Liver (tissue), 9 donors: ENCODE data around the gene HNF4A. TPM values are rescaled to one million over a fixed set of nuclear protein-coding genes. Genes with fewer than 3 reads are reported as not detected.

Source experiments
- DNase-seq: peaks from one replicate; pipeline ENCODE4 v3.0.0-alpha.2; 2017; ENCODE audit warnings: low spot score
- H3K27ac ChIP-seq, 2 donors: one replicate each; pipeline ENCODE4 v1.7.0; 2013; ENCODE audit warnings: inconsistent platforms in 2 of 2, low read length in 2 of 2, control low read depth in 1 of 2, low read depth in 1 of 2, mild to moderate bottlenecking in 1 of 2
- H3K27me3 ChIP-seq, 4 donors: one replicate each; pipeline versions ENCODE4 v1.6.1 to v1.7.0; 2013; ENCODE audit warnings: low read length in 3 of 4, inconsistent platforms in 1 of 4, mild to moderate bottlenecking in 1 of 4, moderate library complexity in 1 of 4; ENCODE audit not compliant: control insufficient read depth in 4 of 4, insufficient read depth in 4 of 4
- H3K36me3 ChIP-seq, 4 donors: one replicate each; pipeline versions ENCODE4 v1.6.1 to v1.7.0; 2013; ENCODE audit warnings: low read length in 3 of 4, mild to moderate bottlenecking in 3 of 4, low read depth in 1 of 4, moderate library complexity in 1 of 4; ENCODE audit not compliant: control insufficient read depth in 4 of 4, insufficient read depth in 3 of 4
- H3K4me1 ChIP-seq, 4 donors: one replicate each; pipeline versions ENCODE4 v1.6.1 to v1.7.0; 2013; ENCODE audit warnings: low read length in 3 of 4, mild to moderate bottlenecking in 3 of 4, moderate library complexity in 1 of 4; ENCODE audit not compliant: control insufficient read depth in 4 of 4, insufficient read depth in 4 of 4
- H3K4me3 ChIP-seq, 3 donors: one replicate each; pipeline versions ENCODE4 v1.6.1 to v1.7.0; 2013; ENCODE audit warnings: low read length in 3 of 3, control low read depth in 1 of 3, low read depth in 1 of 3, mild to moderate bottlenecking in 1 of 3
- H3K9ac ChIP-seq, 2 donors: one replicate each; pipeline ENCODE4 v1.7.0; 2013; ENCODE audit warnings: low read length in 2 of 2, mild to moderate bottlenecking in 2 of 2, moderate library complexity in 2 of 2, control low read depth in 1 of 2, low read depth in 1 of 2
- H3K9me3 ChIP-seq, 4 donors: one replicate each; pipeline versions ENCODE4 v1.6.1 to v1.7.0; 2013; ENCODE audit warnings: low read length in 3 of 4; ENCODE audit not compliant: control insufficient read depth in 4 of 4
- FOXA1 ChIP-seq: IDR thresholded peaks from 2 replicates; pipeline ENCODE4 v1.6.1; 2016; ENCODE audit warnings: antibody characterized with exemption
- FOXA2 ChIP-seq: IDR thresholded peaks from 2 replicates; pipeline ENCODE4 v1.6.1; 2016; ENCODE audit warnings: antibody characterized with exemption
- HNF4A ChIP-seq, 2 donors: conservative IDR thresholded peaks; 2 replicates each; pipeline ENCODE4 v1.6.1; 2016; ENCODE audit warnings: antibody characterized with exemption in 2 of 2, mild to moderate bottlenecking in 2 of 2
- HNF4G ChIP-seq: IDR thresholded peaks from 2 replicates; pipeline ENCODE4 v1.6.1; 2016; ENCODE audit warnings: antibody characterized with exemption
- JUND ChIP-seq, 2 donors: IDR thresholded peaks; 2 replicates each; pipeline ENCODE4 v1.6.1; 2016; ENCODE audit warnings: antibody characterized with exemption in 2 of 2
- MAX ChIP-seq: IDR thresholded peaks from 2 replicates; pipeline ENCODE4 v1.6.1; 2016; ENCODE audit warnings: antibody characterized with exemption
- NR2F2 ChIP-seq: IDR thresholded peaks from 2 replicates; pipeline ENCODE4 v1.6.1; 2016; ENCODE audit warnings: antibody characterized with exemption
- RAD21 ChIP-seq, 2 donors: IDR thresholded peaks; 2 replicates each; pipeline ENCODE4 v1.6.1; 2016; ENCODE audit warnings: antibody characterized with exemption in 2 of 2, mild to moderate bottlenecking in 2 of 2
- REST ChIP-seq: IDR thresholded peaks from 2 replicates; pipeline ENCODE4 v1.6.1; 2016; ENCODE audit warnings: antibody characterized with exemption, mild to moderate bottlenecking
- RXRA ChIP-seq, 2 donors: IDR thresholded peaks; 2 replicates each; pipeline ENCODE4 v1.6.1; 2017 to 2018; ENCODE audit warnings: antibody characterized with exemption in 2 of 2, mild to moderate bottlenecking in 1 of 2
- SP1 ChIP-seq: IDR thresholded peaks from 2 replicates; pipeline ENCODE4 v1.6.1; 2018; ENCODE audit warnings: antibody characterized with exemption, mild to moderate bottlenecking
- YY1 ChIP-seq: IDR thresholded peaks from 2 replicates; pipeline ENCODE4 v1.6.1; 2016; ENCODE audit warnings: antibody characterized with exemption, mild to moderate bottlenecking
- WGBS: extraction: QIAGEN DNeasy Blood & Tissue Kit; methylation state at CpG from one replicate; pipeline ENCODE4 v1.1.7; 2013; 5-methylcytosine and 5-hydroxymethylcytosine counted together
- polyA plus RNA-seq, 2 donors: library from polyadenylated mRNA; stranded (reverse) in 1 of 2; unstranded in 1 of 2; fragments of 200-250 nt in 1 of 2; fragments of >200 nt in 1 of 2; fragmentation: Nextera tagmentation in 1 of 2; extraction: Ambion mirVana in 1 of 2; gene quantifications; one replicate each; pipeline versions ENCODE4 v1.2.1 to v1.2.3, GENCODE V29; 2013 to 2015
- total RNA-seq, 2 donors: library from RNA; depleted of rRNA; stranded (reverse); fragments of >200 nt; gene quantifications; one replicate each; pipeline ENCODE4 v1.2.3, GENCODE V29; 2014
- donor health status: healthy.
- donor health status: healthy.
- donor health status: healthy.
- donor health status: healthy.
- donor health status: healthy.

The HNF4A gene
- total and polyA plus RNA-seq, 4 donors = 51.7 to 171 (median 86.0) TPM

- no peaks in the 10 kb centered on the region for H3K36me3 ChIP-seq
- H3K27ac ChIP-seq = peak overlapping the region; percentile 92 to 94
- no peaks in the 10 kb centered on the region for H3K9me3 ChIP-seq
- TF ChIP-seq MAX (no peak), FOXA1 (no peak), HNF4G (no peak), JUND (IDR thresholded peaks at IDR 0.05) (no peak)
- no peak overlapping the region for H3K4me3 ChIP-seq
- no peaks in the 10 kb centered on the region for H3K27me3 ChIP-seq
- peaks cover 22 to 77% (median 61%) of the 10 kb centered on the region in 4 donors for H3K4me1 ChIP-seq
- no peak for DNase-seq
- H3K9ac ChIP-seq = peak overlapping the region in 1 of 2 donors; percentile 88
- 79% methylated on average over 3 of the region's 3 CpGs for WGBS
Observed at GRCh38 chr20:44464514-44464913, 109.0 kb downstream of the HNF4A start.

DNA sequence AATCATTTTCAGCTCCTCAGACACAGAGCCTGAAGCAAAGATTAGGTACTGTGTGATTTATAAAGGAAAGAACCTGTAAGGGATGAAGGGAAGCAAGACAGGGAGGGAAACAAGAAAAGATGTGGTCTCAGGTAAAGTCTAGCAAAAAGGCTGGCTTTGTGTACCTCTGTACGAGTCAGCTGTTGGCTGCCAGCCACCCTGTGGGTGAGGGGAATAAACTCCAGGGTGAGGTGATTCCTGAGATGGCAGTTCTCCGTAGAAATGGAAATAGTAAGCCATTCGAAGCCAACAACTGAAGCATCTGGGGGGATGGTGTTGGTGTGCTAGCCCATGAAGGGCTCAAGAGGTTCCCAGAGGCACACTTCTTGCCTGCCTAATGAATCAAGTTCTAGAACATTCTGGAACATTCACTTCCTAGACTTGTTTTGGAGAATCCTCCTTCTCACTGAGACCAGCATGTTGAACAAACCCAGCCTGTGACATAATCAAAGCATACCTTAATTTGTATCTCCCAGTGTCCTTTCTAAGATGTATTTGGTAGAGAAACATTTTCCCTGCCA, 109.6 kb downstream of the HNF4A start:
- peak; percentile 67 for DNase-seq

More for the DNA sequence above, 109.6 kb downstream of the HNF4A start:
- H3K27me3 ChIP-seq = no peaks in the 10 kb centered on the region
- 21% methylated on average over 3 of the region's 3 CpGs for WGBS
- H3K9ac ChIP-seq = peak overlapping the region; percentile 31 to 88
- peaks cover 25 to 80% (median 64%) of the 10 kb centered on the region in 4 donors for H3K4me1 ChIP-seq
- no peak for TF ChIP-seq NR2F2
- TF ChIP-seq RAD21 (IDR thresholded peaks at IDR 0.05) = peak; percentile 20 to 32
- peak; percentile 74 to 78 for TF ChIP-seq RXRA (IDR thresholded peaks at IDR 0.05)
- peak; percentile 66 for TF ChIP-seq SP1
- no peak for TF ChIP-seq REST
- TF ChIP-seq FOXA2 = peak; percentile 21
- TF ChIP-seq YY1 = peak; percentile 79
- TF ChIP-seq MAX = peak; percentile 7
- TF ChIP-seq HNF4A (conservative IDR thresholded peaks at IDR 0.05) = peak; percentile 38 to 48
- H3K9me3 ChIP-seq = no peaks in the 10 kb centered on the region
- peak overlapping the region; percentile 92 to 94 for H3K27ac ChIP-seq
- H3K36me3 ChIP-seq = no peaks in the 10 kb centered on the region
- no peak overlapping the region for H3K4me3 ChIP-seq
